SK-N-SH (cell line): Measurements from ENCODE around the gene SYT3. TPM values are rescaled to one million over a fixed set of nuclear protein-coding genes. Genes with fewer than 3 reads are reported as not detected.

Source experiments
- CTCF ChIA-PET: fragments of 300-600, 350-600 bp; formaldehyde crosslinking; extraction: SDS; loops from one replicate; lab custom pipeline; 2021; lab: Yijun Ruan, JAX
- POLR2A ChIA-PET: fragments of 350-600 bp; sonication (Branson Sonifier 250); formaldehyde crosslinking; extraction: SDS; loops from one replicate; lab custom pipeline; 2020; ENCODE audit warnings: antibody characterized with exemption, inconsistent platforms; lab: Yijun Ruan, JAX
- DNase-seq: peaks from one replicate; pipeline ENCODE4 v3.0.0; 2012
- H2AFZ ChIP-seq: fragments of 200-600 bp; sonication (generic); 2 replicates; pipeline ENCODE4 v1.8.1; 2016; ENCODE audit warnings: antibody characterized with exemption, mild to moderate bottlenecking, low read depth
- H3F3A ChIP-seq: fragments of 200-600 bp; sonication (generic); replicated peaks from 2 replicates; pipeline ENCODE3; 2016; ENCODE audit warnings: antibody characterized with exemption, mild to moderate bottlenecking; ENCODE audit not compliant: insufficient read depth
- H3K27ac ChIP-seq, 2 experiments: fragments of 200-500 bp in 1 of 2; fragments of 200-600 bp in 1 of 2; sonication (Bioruptor generic) in 1 of 2; sonication (generic), shearing (Covaris generic) in 1 of 2; 2 replicates each; pipeline versions ENCODE4 v1.5.1 to v1.6.1; 2014 to 2016; ENCODE audit warnings: low read depth in 2 of 2, inconsistent platforms in 1 of 2, low read length in 1 of 2, mild to moderate bottlenecking in 1 of 2, mixed read lengths in 1 of 2
- H3K27me3 ChIP-seq: fragments of 200-600 bp; sonication (generic), shearing (Covaris generic); 2 replicates; pipeline ENCODE4 v1.6.1; 2016; ENCODE audit warnings: mixed run types; ENCODE audit not compliant: insufficient read depth
- H3K36me3 ChIP-seq, 2 experiments: fragments of 200-500 bp in 1 of 2; fragments of 200-600 bp in 1 of 2; sonication (Bioruptor generic) in 1 of 2; sonication (generic) in 1 of 2; replicated peaks in 1 of 2; 2 replicates each; pipeline versions ENCODE3 to v1.5.1; 2014 to 2016; ENCODE audit warnings: low read length in 1 of 2, mild to moderate bottlenecking in 1 of 2; ENCODE audit not compliant: insufficient read depth in 2 of 2, control insufficient read depth in 1 of 2
- H3K4me1 ChIP-seq, 2 experiments: fragments of 200-500 bp in 1 of 2; fragments of 200-600 bp in 1 of 2; sonication (Bioruptor generic) in 1 of 2; sonication (generic), shearing (Covaris generic) in 1 of 2; 2 replicates each; pipeline versions ENCODE4 v1.5.1 to v1.6.1; 2014 to 2016; ENCODE audit warnings: low read depth in 1 of 2, low read length in 1 of 2, mixed run types in 1 of 2; ENCODE audit not compliant: insufficient read depth in 2 of 2, control insufficient read depth in 1 of 2
- H3K4me2 ChIP-seq: fragments of 200-600 bp; sonication (generic), shearing (Covaris generic); 2 replicates; pipeline ENCODE4 v1.6.1; 2017; ENCODE audit warnings: mixed run types
- H3K4me3 ChIP-seq, 2 experiments: fragments of 200-500 bp in 1 of 2; fragments of 200-600 bp in 1 of 2; sonication (Bioruptor generic) in 1 of 2; sonication (generic), shearing (Covaris generic) in 1 of 2; 2 replicates each; pipeline versions ENCODE4 v1.5.1 to v1.8.1; 2014 to 2016; ENCODE audit warnings: low read depth in 2 of 2, inconsistent platforms in 1 of 2, low read length in 1 of 2, mild to moderate bottlenecking in 1 of 2, mixed read lengths in 1 of 2, moderate library complexity in 1 of 2
- H3K79me2 ChIP-seq: fragments of 200-600 bp; sonication (generic); 2 replicates; pipeline ENCODE4 v1.8.1; 2017; ENCODE audit warnings: mild to moderate bottlenecking; ENCODE audit not compliant: insufficient read depth
- H3K9ac ChIP-seq: fragments of 200-600 bp; sonication (generic); 2 replicates; pipeline ENCODE4 v1.6.1; 2017; ENCODE audit warnings: mixed run types
- H3K9me2 ChIP-seq: fragments of 200-600 bp; sonication (generic); 2 replicates; pipeline ENCODE4 v1.6.1; 2017; ENCODE audit warnings: mixed run types
- H3K9me3 ChIP-seq: fragments of 200-600 bp; sonication (generic); 2 replicates; pipeline ENCODE4 v1.6.1; 2017; ENCODE audit warnings: mixed run types, mild to moderate bottlenecking, moderate library complexity
- H4K20me1 ChIP-seq: fragments of 200-600 bp; sonication (generic); 2 replicates; pipeline ENCODE4 v1.6.1; 2017; ENCODE audit warnings: mild to moderate bottlenecking, mixed run types; ENCODE audit not compliant: insufficient read depth
- ELF1 ChIP-seq: IDR thresholded peaks from 2 replicates; pipeline ENCODE4 v1.4.0; 2012
- EP300 ChIP-seq, 2 experiments: IDR thresholded peaks; 2 replicates each; pipeline versions ENCODE4 v1.4.0 to v1.6.1; 2012; ENCODE audit warnings: borderline replicate concordance in 1 of 2, low read depth in 1 of 2, low read length in 1 of 2
- EZH2phosphoT487 ChIP-seq: fragments of 200-600 bp; sonication (generic); IDR thresholded peaks from 2 replicates; pipeline ENCODE4 v1.6.1; 2017; ENCODE audit warnings: low read depth, mixed run types, mild to moderate bottlenecking, antibody characterized with exemption, moderate library complexity, borderline replicate concordance
- FOSL2 ChIP-seq: IDR thresholded peaks from 2 replicates; pipeline ENCODE4 v1.4.0; 2012; ENCODE audit warnings: low read depth, mild to moderate bottlenecking, moderate library complexity, borderline replicate concordance
- GABPA ChIP-seq: IDR thresholded peaks from 2 replicates; pipeline ENCODE4 v1.4.0; 2012; ENCODE audit warnings: low read depth, mild to moderate bottlenecking
- JUND ChIP-seq: IDR thresholded peaks from 2 replicates; pipeline ENCODE4 v1.4.0; 2012
- MEF2A ChIP-seq: IDR thresholded peaks from 2 replicates; pipeline ENCODE4 v1.4.0; 2012; ENCODE audit warnings: low read depth, borderline replicate concordance
- MXI1 ChIP-seq: IDR thresholded peaks from 2 replicates; pipeline ENCODE4 v1.6.1; 2012; ENCODE audit warnings: mild to moderate bottlenecking, low read depth, low read length, improper control_type of control experiment
- NFIC ChIP-seq: IDR thresholded peaks from 2 replicates; pipeline ENCODE4 v1.4.0; 2012; ENCODE audit warnings: borderline replicate concordance
- RXRA ChIP-seq: IDR thresholded peaks from 2 replicates; pipeline ENCODE4 v1.4.0; 2012; ENCODE audit warnings: low read depth, mild to moderate bottlenecking, borderline replicate concordance
- SMC3 ChIP-seq: IDR thresholded peaks from 2 replicates; pipeline ENCODE4 v1.6.1; 2012; ENCODE audit warnings: low read depth, low read length, improper control_type of control experiment
- TAF1 ChIP-seq: IDR thresholded peaks from 2 replicates; pipeline ENCODE4 v1.6.1; 2012; ENCODE audit warnings: low read depth, mild to moderate bottlenecking, low read length, moderate library complexity, borderline replicate concordance
- TCF12 ChIP-seq: IDR thresholded peaks from 2 replicates; pipeline ENCODE4 v1.4.0; 2012
- YY1 ChIP-seq: IDR thresholded peaks from 2 replicates; pipeline ENCODE4 v1.4.0; 2012; ENCODE audit warnings: low read depth, mild to moderate bottlenecking
- WGBS: methylation state at CpG from one replicate; pipeline ENCODE4 v1.1.6; 2017; ENCODE audit warnings: low lambda C conversion rate; 5-methylcytosine and 5-hydroxymethylcytosine counted together
- polyA plus RNA-seq, 3 experiments: library from polyadenylated mRNA; depleted of rRNA; stranded (reverse); fragments of >200 nt; gene quantifications; 2 replicates each; pipeline ENCODE4 v1.2.3, GENCODE V29; 2012
- TF ChIP-seq, protein P1 (sequence below): IDR thresholded peaks from 2 replicates; pipeline ENCODE4 v1.4.0; 2012; ENCODE audit warnings: low read depth, borderline replicate concordance
- TF ChIP-seq, protein P2 (sequence below): IDR thresholded peaks from 2 replicates; pipeline ENCODE4; 2012
- TF ChIP-seq, protein P3 (sequence below): fragments of 150-350 bp; IDR thresholded peaks from 2 replicates; pipeline ENCODE4 v1.6.1; 2017; ENCODE audit warnings: antibody characterized with exemption, low read length, low read depth, borderline replicate concordance
- TF ChIP-seq, protein P4 (sequence below): IDR thresholded peaks from 2 replicates; pipeline ENCODE4 v1.4.0; 2012; ENCODE audit warnings: low read depth

The SYT3 gene
- polyA plus RNA-seq, 1 of the 3 experiments (the other 2 are of a cell fraction), result 0.94 TPM

DNA sequence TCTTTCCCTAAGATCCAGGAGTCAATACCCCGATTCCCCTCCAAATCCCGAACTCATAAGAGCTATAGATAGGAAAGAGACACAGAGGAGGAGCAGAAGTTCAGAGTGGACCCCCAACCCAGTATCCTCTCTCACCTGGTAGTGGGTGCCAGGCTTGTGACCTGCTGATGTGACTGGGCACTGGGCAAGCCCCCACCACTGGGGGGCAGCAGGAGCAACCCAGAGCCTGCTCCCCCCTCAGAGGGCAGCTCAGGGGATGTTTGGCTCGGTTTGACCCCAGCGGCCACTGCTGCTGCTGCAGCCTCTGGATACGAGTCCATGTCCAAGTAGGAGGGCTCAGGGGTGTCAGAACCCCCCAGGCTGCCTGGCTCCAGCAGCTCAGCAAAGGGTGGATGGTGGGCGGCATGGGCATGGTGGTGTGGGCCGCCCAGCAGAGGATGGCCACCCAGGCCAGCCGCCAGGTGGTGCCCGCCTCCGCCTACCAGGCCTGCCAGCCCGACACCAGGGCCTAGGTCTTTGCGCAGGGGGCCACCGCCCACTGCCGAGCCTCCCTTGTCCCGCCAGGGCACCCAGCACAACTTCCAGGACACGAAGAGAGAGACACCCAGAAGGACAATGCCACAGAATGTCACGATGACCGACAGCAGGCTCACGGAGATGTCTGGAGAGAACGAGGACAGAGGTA lies 7.4 kb downstream of the SYT3 start:
- Histone ChIP-seq H3K27ac (no peak overlapping the region), H3K27me3 (no peaks in the 10 kb centered on the region; the same call in 1 of the 2 replicates), H3K4me1 (no peaks in the 10 kb centered on the region), H3F3A (no peaks in the 10 kb centered on the region), H3K4me3 (no peak overlapping the region), H3K9me3 (no peaks in the 10 kb centered on the region; the same call in 1 of the 2 replicates), H3K9me2 (no peaks in the 10 kb centered on the region), H4K20me1 (no peaks in the 10 kb centered on the region), H3K79me2 (no peaks in the 10 kb centered on the region), H3K4me2 (no peak overlapping the region)
- no peak for DNase-seq
- CTCF ChIA-PET, result no interaction called here
- 62% methylated on average over 8 of the region's 20 CpGs for WGBS
- TF ChIP-seq SMC3 (no peak), ELF1 (no peak), MEF2A (no peak), EP300 (IDR thresholded peaks at IDR 0.05; ENCODE audit: borderline replicate concordance in 1 of 2, low read depth in 1 of 2, low read length in 1 of 2) (no peak), GABPA (no peak), YY1 (no peak), FOSL2 (no peak), NFIC (no peak)
- TF ChIP-seq, protein P1, sequence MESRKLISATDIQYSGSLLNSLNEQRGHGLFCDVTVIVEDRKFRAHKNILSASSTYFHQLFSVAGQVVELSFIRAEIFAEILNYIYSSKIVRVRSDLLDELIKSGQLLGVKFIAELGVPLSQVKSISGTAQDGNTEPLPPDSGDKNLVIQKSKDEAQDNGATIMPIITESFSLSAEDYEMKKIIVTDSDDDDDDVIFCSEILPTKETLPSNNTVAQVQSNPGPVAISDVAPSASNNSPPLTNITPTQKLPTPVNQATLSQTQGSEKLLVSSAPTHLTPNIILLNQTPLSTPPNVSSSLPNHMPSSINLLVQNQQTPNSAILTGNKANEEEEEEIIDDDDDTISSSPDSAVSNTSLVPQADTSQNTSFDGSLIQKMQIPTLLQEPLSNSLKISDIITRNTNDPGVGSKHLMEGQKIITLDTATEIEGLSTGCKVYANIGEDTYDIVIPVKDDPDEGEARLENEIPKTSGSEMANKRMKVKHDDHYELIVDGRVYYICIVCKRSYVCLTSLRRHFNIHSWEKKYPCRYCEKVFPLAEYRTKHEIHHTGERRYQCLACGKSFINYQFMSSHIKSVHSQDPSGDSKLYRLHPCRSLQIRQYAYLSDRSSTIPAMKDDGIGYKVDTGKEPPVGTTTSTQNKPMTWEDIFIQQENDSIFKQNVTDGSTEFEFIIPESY, result no peak
- TF ChIP-seq, protein P2, sequence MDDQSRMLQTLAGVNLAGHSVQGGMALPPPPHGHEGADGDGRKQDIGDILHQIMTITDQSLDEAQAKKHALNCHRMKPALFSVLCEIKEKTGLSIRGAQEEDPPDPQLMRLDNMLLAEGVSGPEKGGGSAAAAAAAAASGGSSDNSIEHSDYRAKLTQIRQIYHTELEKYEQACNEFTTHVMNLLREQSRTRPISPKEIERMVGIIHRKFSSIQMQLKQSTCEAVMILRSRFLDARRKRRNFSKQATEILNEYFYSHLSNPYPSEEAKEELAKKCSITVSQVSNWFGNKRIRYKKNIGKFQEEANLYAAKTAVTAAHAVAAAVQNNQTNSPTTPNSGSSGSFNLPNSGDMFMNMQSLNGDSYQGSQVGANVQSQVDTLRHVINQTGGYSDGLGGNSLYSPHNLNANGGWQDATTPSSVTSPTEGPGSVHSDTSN, result no peak
- TF ChIP-seq, all 33 proteins: peak for 0
- H3K9ac ChIP-seq, result no peak overlapping the region
- POLR2A ChIA-PET, result no interaction called here
- H2AFZ ChIP-seq, result no peak overlapping the region
- no peaks in the 10 kb centered on the region for H3K36me3 ChIP-seq

DNA sequence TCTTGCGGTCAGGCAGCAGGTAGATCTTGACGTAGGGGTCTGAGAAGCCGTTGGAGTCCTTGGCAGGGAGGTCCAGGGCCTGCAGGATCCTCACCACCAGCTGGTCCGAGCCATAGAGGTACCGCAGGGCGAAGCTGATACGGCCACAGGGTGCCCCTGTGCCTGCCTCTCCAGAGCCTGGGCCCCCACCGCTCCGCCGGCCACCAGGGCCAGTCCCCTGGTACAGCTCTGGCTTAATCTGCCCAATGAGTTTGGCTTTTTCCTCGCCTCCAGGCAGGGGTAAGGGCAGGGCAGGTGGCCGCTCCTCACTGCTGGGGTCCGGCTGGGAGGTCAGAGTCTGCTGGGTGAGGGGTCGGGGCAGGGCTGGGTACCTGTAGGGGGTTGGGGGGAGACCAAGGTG lies 9.9 kb downstream of the SYT3 start:
- Histone ChIP-seq H3K36me3 (no peaks in the 10 kb centered on the region), H3F3A (no peaks in the 10 kb centered on the region), H3K9me2 (no peaks in the 10 kb centered on the region), H3K27ac (no peak overlapping the region), H4K20me1 (no peaks in the 10 kb centered on the region), H3K9ac (no peak overlapping the region), H2AFZ (no peak overlapping the region), H3K4me3 (no peak overlapping the region), H3K79me2 (no peaks in the 10 kb centered on the region), H3K27me3 (no peaks in the 10 kb centered on the region; the same call in 1 of the 2 replicates), H3K4me1 (no peaks in the 10 kb centered on the region), H3K9me3 (no peaks in the 10 kb centered on the region; the same call in 1 of the 2 replicates), H3K4me2 (no peak overlapping the region)
- 50% methylated on average over 4 of the region's 14 CpGs for WGBS
- POLR2A ChIA-PET, result no interaction called here
- CTCF ChIA-PET, result interaction anchor here (1.8 to 2.4 kb wide), 2 partner anchors 22 to 154 kb away, joined by 5 to 8 read pairs; no protein-coding TSS in a partner anchor
- no peak for DNase-seq
- TF ChIP-seq TAF1 (no peak), FOSL2 (no peak), TCF12 (no peak), MEF2A (no peak), MXI1 (no peak), RXRA (no peak), EZH2phosphoT487 (no peak), JUND (no peak)
- TF ChIP-seq, protein P3, sequence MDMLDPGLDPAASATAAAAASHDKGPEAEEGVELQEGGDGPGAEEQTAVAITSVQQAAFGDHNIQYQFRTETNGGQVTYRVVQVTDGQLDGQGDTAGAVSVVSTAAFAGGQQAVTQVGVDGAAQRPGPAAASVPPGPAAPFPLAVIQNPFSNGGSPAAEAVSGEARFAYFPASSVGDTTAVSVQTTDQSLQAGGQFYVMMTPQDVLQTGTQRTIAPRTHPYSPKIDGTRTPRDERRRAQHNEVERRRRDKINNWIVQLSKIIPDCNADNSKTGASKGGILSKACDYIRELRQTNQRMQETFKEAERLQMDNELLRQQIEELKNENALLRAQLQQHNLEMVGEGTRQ, result no peak
- TF ChIP-seq, protein P4, sequence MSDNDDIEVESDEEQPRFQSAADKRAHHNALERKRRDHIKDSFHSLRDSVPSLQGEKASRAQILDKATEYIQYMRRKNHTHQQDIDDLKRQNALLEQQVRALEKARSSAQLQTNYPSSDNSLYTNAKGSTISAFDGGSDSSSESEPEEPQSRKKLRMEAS, result no peak
